ENCODE results near the gene ZNF654.

GRCh38 chr3:88019024-88019423, 40.0 kb upstream of the ZNF654 start:
- no peak for TF ChIP-seq ARNT (IDR thresholded peaks at IDR 0.05)
- no peak for TF ChIP-seq HDGF (IDR thresholded peaks at IDR 0.05; ENCODE audit: borderline replicate concordance)
- no peak for TF ChIP-seq NFRKB (IDR thresholded peaks at IDR 0.05)
- no peak for TF ChIP-seq SP1 (IDR thresholded peaks at IDR 0.05)
- no peak for TF ChIP-seq SUZ12 (IDR thresholded peaks at IDR 0.05)
- no peak for TF ChIP-seq PKNOX1 (IDR thresholded peaks at IDR 0.05)
- no peak for TF ChIP-seq FOXM1 (IDR thresholded peaks at IDR 0.05; ENCODE audit: borderline replicate concordance)
- TF ChIP-seq FOXA1 (IDR thresholded peaks at IDR 0.05): no peak
- TF ChIP-seq BHLHE40 (IDR thresholded peaks at IDR 0.05; ENCODE audit: borderline replicate concordance): no peak
- TF ChIP-seq ZNF384 (IDR thresholded peaks at IDR 0.05): no peak
- no peak for TF ChIP-seq ELF4 (IDR thresholded peaks at IDR 0.05)
- TF ChIP-seq TARDBP (IDR thresholded peaks at IDR 0.05): no peak
- TF ChIP-seq L3MBTL2 (conservative IDR thresholded peaks at IDR 0.05): no peak
